Activated T-helper 2 cell treated with anti-CD3 and anti-CD28 coated beads, Interferon-gamma antibody, Interleukin-2, Interleukin-4, amounts not matched to agents 10 μg/mL and 5 μg/mL and 100 μg/mL, durations not matched to agents 14 hours and 24 hours and 36 hours (primary cell): Measurements from ENCODE around the gene TACC3. TPM values are rescaled to one million over a fixed set of nuclear protein-coding genes. Genes with fewer than 3 reads are reported as not detected.
A peak's percentile ranks its signal among the peaks of the same experiment; 100 is the strongest.

Experiments
- DNase-seq: peaks from one replicate; pipeline ENCODE4 v3.0.0; 2021; ENCODE audit warnings: low spot score
- H3K27ac Mint-ChIP-seq: one replicate; pipeline ENCODE4 v1.8.0; 2021; ENCODE audit warnings: mixed read lengths
- H3K27me3 Mint-ChIP-seq: one replicate; pipeline ENCODE4 v1.8.0; 2021; ENCODE audit warnings: low read depth, mixed read lengths
- H3K36me3 Mint-ChIP-seq: one replicate; pipeline ENCODE4 v1.8.0; 2021; ENCODE audit warnings: low read depth, mixed read lengths
- H3K4me1 Mint-ChIP-seq: one replicate; pipeline ENCODE4 v1.8.0; 2021; ENCODE audit warnings: low read depth, mixed read lengths
- H3K4me3 Mint-ChIP-seq: one replicate; pipeline ENCODE4 v1.8.0; 2021; ENCODE audit warnings: low read depth, mild to moderate bottlenecking, moderate library complexity, mixed read lengths
- H3K9me3 Mint-ChIP-seq: one replicate; pipeline ENCODE4 v1.8.0; 2021; ENCODE audit warnings: mixed read lengths
- intact Hi-C: fragments of 100-400 bp; cut with micrococcal nuclease; formaldehyde crosslinking; loops from one replicate; pipeline ENCODE4 v1.15.1; 2023
- total RNA-seq: library from RNA; stranded (reverse); gene quantifications from 2 replicates; pipeline ENCODE4 v1.2.3, GENCODE V29; 2022

The TACC3 gene
- total RNA-seq, 1 donor from 2014 or later: 137 TPM

GRCh38 chr4:1785592-1785991 is 64.3 kb downstream of the TACC3 start:
- H3K4me1 Mint-ChIP-seq: no peaks in the 10 kb centered on the region
- H3K27ac Mint-ChIP-seq: no peak overlapping the region
- DNase-seq: no peak
- H3K4me3 Mint-ChIP-seq: no peak overlapping the region
- H3K27me3 Mint-ChIP-seq: peaks cover 2% of the 10 kb centered on the region
- no peaks in the 10 kb centered on the region for H3K36me3 Mint-ChIP-seq
- intact Hi-C loops: no loop called here
- H3K9me3 Mint-ChIP-seq: no peaks in the 10 kb centered on the region

- H3K4me3 Mint-ChIP-seq: no peak overlapping the region
- no peaks in the 10 kb centered on the region for H3K4me1 Mint-ChIP-seq
- no peaks in the 10 kb centered on the region for H3K36me3 Mint-ChIP-seq
- DNase-seq: no peak
- H3K27ac Mint-ChIP-seq: no peak overlapping the region
- peaks cover 7% of the 10 kb centered on the region for H3K27me3 Mint-ChIP-seq
- intact Hi-C loops: no loop called here
- H3K9me3 Mint-ChIP-seq: no peaks in the 10 kb centered on the region
Observed at GRCh38 chr4:1786544-1787362, 65.4 kb downstream of the TACC3 start.

- H3K4me1 Mint-ChIP-seq: no peaks in the 10 kb centered on the region
- H3K4me3 Mint-ChIP-seq: no peak overlapping the region
- no peaks in the 10 kb centered on the region for H3K36me3 Mint-ChIP-seq
- no peak overlapping the region for H3K27ac Mint-ChIP-seq
- H3K27me3 Mint-ChIP-seq: peaks cover 7% of the 10 kb centered on the region
- DNase-seq: no peak
- intact Hi-C loops: no loop called here
- no peaks in the 10 kb centered on the region for H3K9me3 Mint-ChIP-seq
Observed at GRCh38 chr4:1787411-1788077, 66.2 kb downstream of the TACC3 start.

GRCh38 chr4:1788254-1788973 is 67.1 kb downstream of the TACC3 start:
- Mint-ChIP-seq H3K36me3 (no peaks in the 10 kb centered on the region), H3K4me1 (no peaks in the 10 kb centered on the region), H3K27me3 (peaks cover 7% of the 10 kb centered on the region), H3K4me3 (no peak overlapping the region), H3K9me3 (no peaks in the 10 kb centered on the region), H3K27ac (no peak overlapping the region)
- intact Hi-C loops: no loop called here
- no peak for DNase-seq

- no peak for DNase-seq
- intact Hi-C loops: no loop called here
- no peaks in the 10 kb centered on the region for H3K9me3 Mint-ChIP-seq
- no peak overlapping the region for H3K4me3 Mint-ChIP-seq
- no peak overlapping the region for H3K27ac Mint-ChIP-seq
- no peaks in the 10 kb centered on the region for H3K4me1 Mint-ChIP-seq
- peaks cover 7% of the 10 kb centered on the region for H3K27me3 Mint-ChIP-seq
- no peaks in the 10 kb centered on the region for H3K36me3 Mint-ChIP-seq
Observed at GRCh38 chr4:1789552-1789951, 68.2 kb downstream of the TACC3 start.

GRCh38 chr4:1790005-1790404 is 68.7 kb downstream of the TACC3 start:
- no peaks in the 10 kb centered on the region for H3K9me3 Mint-ChIP-seq
- intact Hi-C loops: no loop called here
- no peaks in the 10 kb centered on the region for H3K36me3 Mint-ChIP-seq
- H3K27ac Mint-ChIP-seq: no peak overlapping the region
- H3K4me3 Mint-ChIP-seq: no peak overlapping the region
- DNase-seq: no peak
- peaks cover 7% of the 10 kb centered on the region for H3K27me3 Mint-ChIP-seq
- no peaks in the 10 kb centered on the region for H3K4me1 Mint-ChIP-seq

- intact Hi-C loops: no loop called here
- Mint-ChIP-seq H3K36me3 (no peaks in the 10 kb centered on the region), H3K4me3 (peak overlapping the region; percentile 17), H3K27ac (no peak overlapping the region), H3K27me3 (peaks cover 18% of the 10 kb centered on the region), H3K4me1 (no peaks in the 10 kb centered on the region), H3K9me3 (no peaks in the 10 kb centered on the region)
- no peak for DNase-seq
Observed at GRCh38 chr4:1792158-1792831, 71.0 kb downstream of the TACC3 start.

GRCh38 chr4:1792832-1793495 is 71.6 kb downstream of the TACC3 start, which contains the start of gene FGFR3:
Gene FGFR3, plus strand, starts transcription at chr4:1793293. Its CDS starts 642 bp downstream, at chr4:1793935.
- H3K27ac Mint-ChIP-seq: no peak within 1 kb of the TSS
- H3K9me3 Mint-ChIP-seq: no peaks in the 10 kb centered on the region
- H3K4me3 Mint-ChIP-seq: peak within 1 kb of the TSS; percentile 17
- intact Hi-C loops: no loop called here
- peaks cover 18% of the 10 kb centered on the region for H3K27me3 Mint-ChIP-seq
- DNase-seq: no peak
- no peaks in the 10 kb centered on the region for H3K36me3 Mint-ChIP-seq
- no peaks in the 10 kb centered on the region for H3K4me1 Mint-ChIP-seq

GRCh38 chr4:1793496-1793840 is 72.1 kb downstream of the TACC3 start:
- Mint-ChIP-seq H3K4me3 (no peak overlapping the region), H3K27me3 (peaks cover 18% of the 10 kb centered on the region), H3K27ac (no peak overlapping the region), H3K4me1 (no peaks in the 10 kb centered on the region), H3K9me3 (no peaks in the 10 kb centered on the region), H3K36me3 (no peaks in the 10 kb centered on the region)
- DNase-seq: peak; percentile 38
- intact Hi-C loops: no loop called here

GRCh38 chr4:1793940-1794808 is 72.9 kb downstream of the TACC3 start:
- intact Hi-C loops: no loop called here
- Mint-ChIP-seq H3K36me3 (no peaks in the 10 kb centered on the region), H3K27me3 (peaks cover 18% of the 10 kb centered on the region), H3K9me3 (no peaks in the 10 kb centered on the region), H3K4me1 (no peaks in the 10 kb centered on the region), H3K27ac (no peak overlapping the region), H3K4me3 (no peak overlapping the region)
- DNase-seq: no peak
